Esophagus muscularis mucosa (tissue), 4 donors: Measurements from ENCODE around the gene NDN.

Source experiments
- EP300 ChIP-seq: sonication (generic); formaldehyde crosslinking; IDR thresholded peaks from one replicate; pipeline ENCODE4 v1.6.1; 2017; ENCODE audit warnings: antibody characterized with exemption
- POLR2A ChIP-seq: fragments of 450-650 bp; IDR thresholded peaks from one replicate; pipeline ENCODE4 v1.6.1; 2017; ENCODE audit warnings: antibody characterized with exemption, moderate library complexity, mild to moderate bottlenecking, low read depth
- POLR2AphosphoS5 ChIP-seq, 2 donors: sonication (generic); formaldehyde crosslinking; IDR thresholded peaks; one replicate each; pipeline ENCODE4 v1.6.1; 2017; ENCODE audit warnings: antibody characterized with exemption in 2 of 2
- TF ChIP-seq, protein P1 (sequence below), 3 experiments: fragments of 200-600 bp in 2 of 3; fragments of 450-650 bp in 1 of 3; sonication (generic) in 2 of 3; IDR thresholded peaks; one replicate each; pipeline ENCODE4 v1.5.1; 2017 to 2019; ENCODE audit warnings: antibody characterized with exemption in 3 of 3, mild to moderate bottlenecking in 2 of 3, moderate library complexity in 1 of 3

DNA sequence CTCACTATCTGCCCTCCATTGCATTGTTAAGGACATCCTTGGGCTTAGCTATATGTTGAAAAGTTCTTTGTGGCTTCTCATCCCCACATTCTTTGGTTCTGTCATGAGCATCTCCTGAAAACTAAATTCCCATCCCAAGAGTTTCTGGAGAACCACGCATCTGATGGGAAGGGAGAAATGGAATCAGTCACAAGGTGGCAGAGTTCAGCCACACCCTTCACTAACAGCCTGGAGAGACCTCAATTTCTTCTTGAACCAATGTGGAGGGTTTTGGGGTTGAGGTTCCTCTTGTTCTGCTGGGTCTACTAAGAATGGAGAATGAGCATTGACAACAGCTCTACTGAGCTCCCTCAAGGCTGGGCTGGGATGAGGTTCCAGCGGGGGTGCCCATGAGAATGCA lies 23.9 kb downstream of the NDN start:
- TF ChIP-seq POLR2A, result no peak
- TF ChIP-seq, protein P1, sequence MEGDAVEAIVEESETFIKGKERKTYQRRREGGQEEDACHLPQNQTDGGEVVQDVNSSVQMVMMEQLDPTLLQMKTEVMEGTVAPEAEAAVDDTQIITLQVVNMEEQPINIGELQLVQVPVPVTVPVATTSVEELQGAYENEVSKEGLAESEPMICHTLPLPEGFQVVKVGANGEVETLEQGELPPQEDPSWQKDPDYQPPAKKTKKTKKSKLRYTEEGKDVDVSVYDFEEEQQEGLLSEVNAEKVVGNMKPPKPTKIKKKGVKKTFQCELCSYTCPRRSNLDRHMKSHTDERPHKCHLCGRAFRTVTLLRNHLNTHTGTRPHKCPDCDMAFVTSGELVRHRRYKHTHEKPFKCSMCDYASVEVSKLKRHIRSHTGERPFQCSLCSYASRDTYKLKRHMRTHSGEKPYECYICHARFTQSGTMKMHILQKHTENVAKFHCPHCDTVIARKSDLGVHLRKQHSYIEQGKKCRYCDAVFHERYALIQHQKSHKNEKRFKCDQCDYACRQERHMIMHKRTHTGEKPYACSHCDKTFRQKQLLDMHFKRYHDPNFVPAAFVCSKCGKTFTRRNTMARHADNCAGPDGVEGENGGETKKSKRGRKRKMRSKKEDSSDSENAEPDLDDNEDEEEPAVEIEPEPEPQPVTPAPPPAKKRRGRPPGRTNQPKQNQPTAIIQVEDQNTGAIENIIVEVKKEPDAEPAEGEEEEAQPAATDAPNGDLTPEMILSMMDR (IDR thresholded peaks at IDR 0.05), result no peak
- no peak for TF ChIP-seq POLR2AphosphoS5 (IDR thresholded peaks at IDR 0.05)
- TF ChIP-seq EP300, result no peak
